GM18507 (cell line): Measurements from ENCODE around the gene MRPS11.
"Not testable (repeated sequence)": the region's sequence is repeated elsewhere in the genome, so short reads cannot be mapped to it uniquely, and the experiment has no call there.

Experiments
- DNase-seq: peaks from one replicate; pipeline ENCODE4 v3.0.0; 2011; ENCODE audit warnings: low read depth; ENCODE audit not compliant: insufficient read length; ENCODE audit errors: extremely low spot score
- FAIRE-seq: peaks from 2 replicates; lab custom pipeline; 2011; peaks lifted over from hg19 to GRCh38; lab: Jason Lieb, UNC

The MRPS11 gene

DNA sequence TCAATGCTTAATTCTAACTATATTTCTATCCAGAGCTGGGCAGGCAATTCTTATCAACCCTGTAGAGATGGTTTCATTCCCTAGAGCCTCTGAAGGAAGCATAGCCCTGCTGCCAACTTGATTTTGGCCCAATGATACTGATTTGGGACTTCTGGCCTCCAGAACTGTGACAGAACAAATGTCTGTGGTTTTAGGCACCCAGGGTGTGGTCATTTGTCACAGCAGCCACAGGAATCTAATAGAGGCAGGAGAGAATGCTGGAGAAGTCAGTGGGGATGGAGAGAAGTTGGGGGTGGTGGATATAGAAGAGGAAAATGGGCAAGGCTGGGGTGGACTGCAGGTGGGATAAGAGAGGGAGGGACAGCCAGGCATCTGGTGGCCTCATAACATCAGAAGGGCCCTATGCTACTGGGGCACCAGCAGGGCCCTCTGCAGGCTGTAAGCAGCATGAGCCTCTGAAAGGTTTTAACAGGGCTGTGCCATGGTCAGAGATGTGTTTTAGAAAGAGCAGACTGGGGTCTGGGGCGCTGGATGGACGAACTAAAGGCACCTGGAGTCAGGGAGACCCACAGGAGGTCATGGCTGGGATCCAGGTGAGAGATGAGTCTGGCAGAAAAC is 19.8 kb downstream of the MRPS11 start:
- DNase-seq (no peak), FAIRE-seq (no peak)

DNA sequence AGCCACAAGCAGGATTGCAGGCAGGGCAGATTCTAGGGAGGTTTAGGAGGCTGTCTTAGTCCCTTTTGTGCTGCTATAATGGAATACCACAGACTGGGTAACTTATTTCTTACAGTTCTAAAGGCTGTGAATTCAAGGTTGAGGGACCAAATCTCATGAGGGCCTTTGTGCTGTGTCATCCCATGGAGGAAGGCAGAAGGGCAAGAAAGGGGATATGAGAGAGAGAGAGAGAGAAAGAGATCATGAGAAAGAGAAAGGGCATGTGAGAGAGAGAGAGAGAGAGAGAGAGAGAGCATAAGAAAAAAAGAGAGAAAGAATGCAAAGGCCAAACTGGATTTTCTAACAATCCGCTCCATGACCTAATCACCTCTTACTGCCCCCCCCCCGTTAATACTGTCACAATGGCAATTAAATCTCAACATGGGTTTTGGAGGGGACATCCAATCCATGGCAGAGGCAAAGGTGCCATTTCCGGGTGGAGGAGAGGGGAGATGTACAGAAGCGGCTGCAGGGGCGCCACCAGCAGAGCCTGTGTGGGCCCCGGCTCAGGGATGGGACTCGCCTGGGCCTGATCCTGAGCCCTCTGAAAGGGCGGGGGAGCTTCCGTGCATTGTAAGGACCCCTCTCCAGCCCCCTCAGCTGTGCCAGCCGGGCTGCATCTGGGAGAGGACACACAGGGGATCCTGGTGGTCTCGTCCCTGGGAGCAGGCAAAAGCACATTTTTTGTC is 20.5 kb downstream of the MRPS11 start:
- FAIRE-seq (no peak), DNase-seq (no peak)

DNA sequence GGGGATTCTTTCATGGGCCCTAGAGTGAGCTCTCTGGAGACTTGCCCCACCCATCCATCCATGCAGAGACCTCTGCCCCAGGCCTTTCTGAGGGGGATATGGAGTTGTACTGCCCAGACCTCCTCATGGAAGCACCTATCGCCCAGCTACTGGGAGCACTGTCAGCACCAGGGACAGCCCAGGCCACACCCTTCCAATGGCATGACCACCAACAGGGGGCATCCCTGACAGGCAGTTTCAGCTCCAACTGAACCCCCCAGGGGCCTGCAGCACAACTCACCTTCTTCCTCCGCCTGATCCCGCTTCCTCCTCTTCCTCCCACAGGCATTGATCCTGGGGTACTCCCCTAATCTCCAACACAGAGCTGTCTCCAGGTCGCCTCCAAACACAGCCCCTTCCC is 21.8 kb downstream of the MRPS11 start:
- DNase-seq (no peak), FAIRE-seq (no peak)

DNA sequence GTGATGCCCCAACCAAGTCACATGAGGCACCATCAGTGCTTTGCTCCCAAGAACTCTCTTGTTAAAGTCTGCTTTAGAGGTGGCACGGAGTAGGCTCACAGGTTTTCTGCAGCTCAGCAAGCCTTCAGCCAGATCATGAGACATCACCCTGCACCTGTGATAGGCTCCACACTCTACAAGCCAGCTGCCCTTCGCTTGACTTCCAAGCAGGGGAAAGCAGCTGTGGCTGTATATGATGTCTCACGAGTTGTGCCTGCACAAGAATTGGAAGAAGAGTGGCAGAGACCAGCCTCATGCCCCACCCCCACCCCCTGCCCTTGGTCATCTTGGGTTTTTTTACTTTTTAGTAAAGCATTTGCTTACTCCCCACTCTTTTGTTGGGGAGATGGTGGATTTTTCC is 22.5 kb downstream of the MRPS11 start:
- DNase-seq = no peak
- no peak for FAIRE-seq

DNA sequence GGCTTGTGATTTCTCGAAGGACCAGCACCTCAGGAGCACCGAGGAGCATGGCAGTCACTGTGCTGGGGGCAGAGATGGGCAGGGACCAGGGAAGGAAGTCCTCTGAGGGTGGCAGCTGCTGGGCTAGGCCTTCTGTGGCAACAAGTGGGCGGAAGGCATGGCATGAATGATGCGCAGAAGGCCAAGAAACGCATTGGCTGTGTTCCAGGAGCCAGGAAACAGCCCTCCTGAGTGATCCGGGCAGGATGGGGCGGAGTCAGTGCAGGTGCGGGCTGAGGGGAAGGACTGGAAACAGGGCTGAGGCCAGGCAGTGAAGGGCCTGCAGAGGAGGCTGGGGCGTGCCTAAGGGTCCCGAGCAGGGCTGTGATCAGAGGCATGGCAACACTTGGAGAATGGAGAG is 23.6 kb downstream of the MRPS11 start:
- FAIRE-seq = no peak
- DNase-seq = no peak

DNA sequence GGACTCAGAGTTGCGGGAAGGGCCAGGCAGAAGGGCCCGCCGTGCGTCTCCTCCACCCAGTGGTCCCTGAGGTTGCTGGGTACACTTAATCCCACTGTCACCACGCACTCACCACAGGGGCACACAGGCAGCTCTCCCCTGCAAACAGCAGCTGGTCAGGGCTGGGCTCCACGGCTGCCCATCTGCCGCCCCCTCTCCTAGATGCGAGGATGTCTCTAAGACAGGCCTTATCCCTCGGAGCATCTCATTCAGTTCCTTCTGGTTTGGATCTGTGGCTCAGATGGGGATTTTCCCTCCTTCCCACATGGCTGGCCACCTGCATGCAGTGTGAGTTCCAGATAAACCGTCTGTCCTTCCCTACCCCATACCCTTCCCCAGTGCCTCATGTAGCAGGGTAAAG is 26.3 kb downstream of the MRPS11 start:
- DNase-seq (no peak), FAIRE-seq (no peak)

DNA sequence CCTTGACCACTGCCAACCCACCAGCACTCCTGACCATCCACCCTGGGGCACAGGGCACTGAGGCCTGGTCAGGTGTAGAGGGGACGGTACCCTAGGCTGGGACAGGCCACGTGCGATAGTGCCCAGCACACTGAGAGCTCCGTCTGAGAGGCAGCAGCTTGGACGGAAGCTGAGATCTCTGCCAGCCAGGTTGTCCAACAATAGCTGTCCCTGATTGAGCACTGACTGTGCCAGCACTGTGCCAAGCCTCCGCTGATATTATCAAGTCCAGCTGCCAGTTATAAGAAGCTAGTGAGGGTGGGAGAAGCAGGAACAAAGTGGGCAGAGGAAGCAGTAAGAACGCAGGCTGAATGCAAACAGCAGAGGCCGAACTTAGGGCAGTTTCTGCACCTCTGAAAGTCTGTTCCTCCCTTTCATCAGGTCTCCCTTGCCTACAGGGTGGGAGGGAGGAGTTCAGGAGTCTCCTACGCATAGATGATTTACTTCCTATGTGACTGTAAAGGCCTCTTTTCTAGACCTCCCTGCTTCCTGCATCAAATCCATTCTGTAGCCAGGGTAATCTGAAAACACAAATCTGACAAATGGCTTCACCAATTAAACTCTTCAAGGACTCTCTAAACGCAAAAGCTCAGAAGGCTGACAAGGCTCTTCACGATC is 29.7 kb downstream of the MRPS11 start:
- DNase-seq (no peak), FAIRE-seq (no peak)

DNA sequence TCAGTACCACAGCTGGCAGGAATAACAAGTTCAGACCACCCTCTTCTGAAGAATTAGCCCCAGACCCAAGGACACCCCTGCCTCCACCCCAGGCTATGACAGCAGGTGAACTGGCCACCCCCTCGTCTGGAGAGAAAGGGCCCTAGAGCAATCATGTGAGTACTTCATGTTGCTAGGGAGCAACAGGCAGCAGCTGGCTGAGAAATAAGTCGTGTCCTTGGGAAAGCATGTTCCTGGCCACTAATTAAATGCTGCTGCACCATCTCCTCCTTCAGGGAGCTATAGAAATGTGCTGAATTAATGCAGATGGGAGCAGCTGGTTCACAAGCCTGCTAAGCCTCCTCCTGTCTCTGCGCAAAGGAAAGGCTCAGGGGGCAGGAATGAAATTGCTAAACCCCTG is 31.5 kb downstream of the MRPS11 start:
- DNase-seq (no peak), FAIRE-seq (no peak)

DNA sequence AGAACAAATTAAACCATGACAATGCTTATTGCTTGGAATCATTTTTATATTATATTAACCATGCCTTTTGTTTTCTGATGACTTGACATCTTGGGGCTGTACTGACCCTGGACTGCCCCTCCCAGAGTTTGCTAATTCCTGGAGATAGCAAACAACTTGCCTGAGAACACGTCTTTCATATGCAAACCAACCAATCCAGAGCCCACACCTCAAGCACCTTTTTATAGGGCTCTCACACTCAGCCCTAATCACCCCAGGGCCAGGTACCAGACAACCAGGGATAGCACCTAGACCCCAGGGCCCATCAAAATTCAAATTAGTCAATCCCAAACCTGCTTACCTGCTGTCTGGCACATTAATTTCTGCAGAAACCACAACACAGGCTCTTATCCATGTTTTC is 36.9 kb downstream of the MRPS11 start:
- DNase-seq = no peak
- no peak for FAIRE-seq

DNA sequence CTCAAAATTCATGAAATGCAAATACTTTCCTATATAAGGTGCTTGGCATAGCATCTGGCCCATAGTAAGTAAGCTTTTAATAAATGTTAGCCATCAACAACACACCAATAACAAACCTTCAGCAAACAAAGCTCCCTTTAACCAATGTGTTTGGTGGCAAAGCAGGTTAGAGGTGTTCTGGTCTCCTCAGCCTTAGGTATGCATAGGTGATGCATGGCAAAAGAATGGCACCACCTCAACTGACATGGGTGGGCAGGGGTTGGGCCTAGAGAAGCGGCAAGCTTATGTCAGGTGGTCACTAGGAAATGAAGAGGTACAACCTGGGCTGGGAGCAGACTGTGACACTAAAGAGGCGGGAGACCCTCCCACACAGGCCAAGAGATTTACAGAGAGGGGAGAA is 38.2 kb downstream of the MRPS11 start:
- DNase-seq = no peak
- FAIRE-seq = no peak

DNA sequence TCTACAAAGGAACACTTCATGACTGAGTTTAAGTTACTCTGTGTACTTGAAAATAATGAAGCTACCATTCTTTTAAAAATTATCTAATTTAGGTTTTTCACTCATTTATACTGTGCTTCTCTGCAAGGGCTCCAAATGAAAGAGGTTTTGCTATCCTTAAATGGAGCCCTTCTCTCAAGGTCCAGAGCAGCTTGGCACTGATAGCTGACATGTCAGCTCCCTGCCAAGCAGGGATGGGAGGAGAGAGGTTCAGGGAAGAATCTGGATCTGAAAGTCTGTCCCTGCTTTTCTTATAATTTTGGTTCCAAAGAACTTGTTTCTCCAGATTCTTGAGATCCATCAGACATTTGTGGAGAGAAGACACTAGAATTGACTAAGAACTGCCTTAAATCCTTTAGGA is 39.1 kb downstream of the MRPS11 start:
- DNase-seq = no peak
- FAIRE-seq = no peak

DNA sequence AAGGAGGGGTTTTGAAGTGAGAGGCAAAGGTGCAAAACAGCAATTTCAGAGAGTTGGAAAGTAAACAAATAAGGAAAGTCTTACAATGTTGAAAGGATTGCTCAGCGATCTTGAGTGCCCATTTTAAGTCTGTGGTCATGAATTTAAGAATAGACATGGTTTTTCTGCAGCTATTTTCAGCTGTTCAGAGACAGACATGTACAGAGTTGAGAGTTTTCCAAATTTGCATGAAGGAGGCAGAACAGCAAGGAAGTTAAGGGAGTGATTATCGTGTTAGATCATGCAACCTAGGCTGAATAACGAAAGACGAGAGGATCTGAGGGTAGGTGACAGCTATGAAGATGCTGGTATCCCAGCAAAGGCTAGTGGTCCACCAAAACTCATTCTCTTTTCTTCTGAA is 41.8 kb downstream of the MRPS11 start:
- DNase-seq = no peak
- no peak for FAIRE-seq

DNA sequence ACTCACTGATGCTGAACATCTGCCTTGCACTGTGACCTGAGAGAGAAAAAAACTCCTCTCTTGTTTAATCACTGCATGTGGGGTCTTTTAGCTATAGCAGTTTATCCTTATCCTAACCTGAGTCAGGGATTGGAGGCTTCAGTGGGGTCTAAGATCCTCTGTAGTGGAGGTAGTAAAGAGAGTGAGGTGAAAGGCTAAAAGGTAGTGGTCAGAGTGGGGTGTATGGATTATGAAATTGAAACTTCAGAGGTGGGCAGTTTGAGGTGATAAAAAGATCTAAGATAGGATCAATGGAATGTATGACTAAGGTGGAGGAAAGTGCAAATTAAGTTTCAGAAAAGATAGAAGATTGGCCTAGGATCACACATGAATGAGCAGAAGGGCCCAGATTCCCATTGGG is 42.5 kb downstream of the MRPS11 start:
- DNase-seq = no peak
- FAIRE-seq = no peak

DNA sequence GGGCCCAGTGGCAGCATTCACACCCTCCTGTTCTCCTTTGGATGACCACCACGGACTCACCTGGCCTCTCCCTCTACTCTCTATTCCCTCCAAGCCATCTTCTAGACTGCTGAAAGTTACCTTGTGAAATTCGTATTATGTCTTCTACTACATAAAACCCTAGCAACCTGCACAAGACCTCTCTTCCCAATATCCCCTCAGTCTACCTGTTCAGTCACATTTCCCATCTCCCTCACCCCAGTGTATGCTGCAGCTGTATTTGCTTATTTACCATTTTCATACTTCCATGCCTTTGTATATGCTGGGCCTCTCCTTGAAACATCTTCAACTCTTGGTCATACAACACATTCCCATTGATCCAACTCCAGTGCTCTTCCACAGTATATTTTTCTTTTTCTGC is 43.7 kb downstream of the MRPS11 start:
- no peak for DNase-seq
- FAIRE-seq = no peak

DNA sequence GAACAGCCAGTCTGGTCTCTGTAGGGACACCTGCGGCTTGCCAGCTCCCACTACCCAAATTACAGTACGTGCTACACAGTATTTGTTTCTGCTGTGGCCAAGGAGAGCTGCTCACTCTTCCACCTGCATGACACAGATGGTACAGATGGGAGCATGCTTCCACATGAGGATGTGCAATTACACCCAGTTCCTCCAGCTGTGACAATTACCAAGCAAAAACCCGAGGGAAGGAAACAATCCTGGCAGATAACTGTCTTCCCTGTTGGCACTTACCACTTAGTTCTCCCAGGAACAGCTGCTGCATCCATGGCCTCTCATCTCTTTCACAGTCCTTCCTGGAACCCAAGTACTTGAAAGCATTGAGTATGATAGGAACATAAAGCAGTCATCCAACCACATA is 44.6 kb downstream of the MRPS11 start:
- DNase-seq = no peak
- FAIRE-seq = no peak

DNA sequence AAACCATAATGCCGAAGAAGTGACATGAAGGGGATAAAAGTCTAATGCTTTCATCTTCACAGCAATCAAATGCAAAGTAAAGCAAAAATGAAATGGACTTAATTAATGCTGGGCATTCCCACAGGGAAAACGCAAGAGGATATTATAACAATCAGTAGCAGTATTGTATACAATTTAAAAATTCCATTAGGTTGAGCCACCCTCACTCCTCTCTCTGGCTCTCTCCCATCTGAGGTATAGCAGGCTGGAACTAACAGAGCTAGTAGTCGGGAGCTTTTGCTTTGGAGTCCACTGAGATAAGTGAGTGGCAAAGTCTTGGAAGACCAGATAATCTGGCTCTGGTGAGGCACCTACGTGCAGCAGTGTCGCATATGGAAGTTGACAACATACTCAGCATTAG is 45.1 kb downstream of the MRPS11 start:
- FAIRE-seq (no peak), DNase-seq (no peak)

DNA sequence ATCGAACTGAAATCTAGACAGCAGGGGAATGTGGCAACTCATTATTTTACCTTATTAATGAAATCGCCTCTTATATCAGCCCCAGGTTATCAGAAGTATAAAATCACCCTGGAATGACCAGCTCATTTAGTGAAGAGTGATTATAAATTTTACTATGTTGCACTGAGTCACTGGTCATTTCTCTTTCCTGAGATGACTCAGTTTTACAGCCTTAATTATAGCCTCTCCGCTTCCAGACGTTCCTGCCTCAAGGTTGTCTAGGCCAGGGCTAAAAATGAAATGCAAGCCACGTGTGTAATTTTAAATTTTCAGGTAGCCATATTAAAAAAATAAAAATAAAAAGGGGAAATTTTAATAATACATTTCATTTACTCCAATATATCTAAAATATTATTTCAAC is 45.7 kb downstream of the MRPS11 start:
- DNase-seq (no peak), FAIRE-seq (no peak)

DNA sequence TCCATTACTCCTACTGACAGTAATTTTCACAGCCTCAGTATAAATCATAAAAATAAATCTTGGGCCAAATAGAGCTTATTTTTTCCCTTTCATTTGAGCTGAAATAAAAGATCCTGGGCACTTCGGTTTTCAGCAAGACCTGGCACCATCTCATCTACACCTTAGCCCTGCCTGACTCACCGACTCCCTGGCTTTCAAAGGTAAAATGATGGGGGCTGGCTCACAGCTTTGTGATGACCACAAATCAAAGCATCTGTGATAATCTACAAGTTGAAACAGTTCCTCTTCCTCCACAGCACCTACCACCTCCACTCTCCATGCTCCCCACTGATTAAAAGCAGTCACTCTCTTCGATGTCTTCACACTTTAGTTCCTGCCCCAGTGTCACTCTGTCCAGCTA is 51.4 kb downstream of the MRPS11 start:
- FAIRE-seq = no peak
- DNase-seq = no peak

DNA sequence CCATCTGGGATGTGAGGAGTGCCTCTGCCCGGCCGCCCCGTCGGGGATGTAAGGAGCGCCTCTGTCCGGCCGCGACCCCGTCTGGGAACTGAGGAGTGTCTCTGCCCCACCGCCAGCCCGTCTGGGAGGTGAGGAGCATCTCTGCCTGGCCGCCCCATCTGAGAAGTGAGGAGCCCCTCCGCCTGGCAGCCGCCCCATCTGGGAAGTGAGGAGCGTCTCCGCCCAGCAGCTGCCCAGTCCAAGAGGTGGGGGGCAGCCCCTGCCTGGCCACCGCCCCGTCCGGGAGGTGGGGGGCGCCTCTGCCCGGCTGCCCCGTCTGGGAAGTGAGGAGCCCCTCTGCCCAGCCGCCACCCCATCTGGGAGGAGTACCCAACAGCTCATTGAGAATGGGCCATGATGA is 56.6 kb downstream of the MRPS11 start:
- not testable (repeated sequence) for DNase-seq, FAIRE-seq

DNA sequence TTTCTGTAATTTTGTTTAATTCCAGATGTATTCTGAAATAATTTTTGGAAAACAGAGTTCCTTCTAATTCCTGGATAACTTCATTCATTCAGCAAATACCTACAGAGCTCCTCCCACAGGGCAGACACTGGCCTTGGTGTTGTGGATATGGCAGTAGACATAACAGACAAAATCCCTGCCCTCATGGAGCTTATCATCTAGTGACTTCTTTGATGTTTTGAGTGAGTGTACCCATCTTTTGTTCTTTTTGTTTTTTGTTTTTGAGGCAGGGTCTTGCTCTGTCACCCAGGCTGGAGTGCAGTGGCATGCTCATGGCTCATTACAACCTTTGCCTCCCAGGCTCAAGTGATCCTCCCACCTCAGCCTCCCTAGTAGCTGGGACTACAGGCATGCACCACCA is 57.9 kb downstream of the MRPS11 start:
- FAIRE-seq (no peak), DNase-seq (no peak)

DNA sequence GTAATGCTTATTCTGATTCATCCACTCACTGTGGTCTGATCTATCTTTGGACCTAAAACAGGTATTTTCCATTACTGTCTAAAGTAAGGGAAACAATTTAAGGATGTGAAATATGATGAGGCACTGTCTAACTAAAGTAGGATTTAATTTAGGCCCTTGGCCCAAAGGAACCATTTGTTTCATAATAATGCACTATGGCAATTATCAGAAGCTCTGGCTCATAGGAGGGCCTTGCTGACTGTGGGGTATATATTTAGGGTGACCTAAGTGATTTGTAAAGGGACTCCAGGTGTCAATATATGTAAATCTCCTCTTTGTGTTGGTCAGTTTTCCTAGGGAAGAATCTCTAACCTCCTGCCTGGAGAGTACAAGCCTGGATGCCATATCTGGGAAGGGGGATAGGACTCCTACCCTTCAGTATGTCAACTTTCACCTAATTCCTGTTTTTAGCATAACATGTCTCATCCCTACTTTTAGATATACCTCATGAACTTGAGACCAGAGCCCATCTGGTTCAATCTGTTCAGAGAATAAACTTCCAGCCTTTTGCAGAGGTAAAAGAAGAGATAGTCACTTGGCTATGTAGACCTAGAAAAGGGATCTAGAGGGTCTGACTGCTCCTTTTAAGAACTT is 58.9 kb downstream of the MRPS11 start:
- DNase-seq = no peak
- FAIRE-seq = no peak
